ENCODE measurements around the gene DISP3.

GRCh38 chr1:11513681-11514080, 34.7 kb downstream of the DISP3 start:
- TF ChIP-seq GATA2 (IDR thresholded peaks at IDR 0.05; ENCODE audit: low read depth, low read length) (no peak), GATA3 (IDR thresholded peaks at IDR 0.05; ENCODE audit: low read depth, low read length) (no peak)

All from SH-SY5Y (cell line).